C4-2B (cell line): Measurements from ENCODE around the gene CPNE7.

Experiments
- CTCF ChIP-seq: fragments of 450-650 bp; conservative IDR thresholded peaks from 2 replicates; pipeline ENCODE4 v1.5.1; 2017; ENCODE audit warnings: mild to moderate bottlenecking
- ZFX ChIP-seq: fragments of 450-650 bp; IDR thresholded peaks from 2 replicates; pipeline ENCODE4 v1.6.1; 2017

GRCh38 chr16:89643769-89644300, 68.3 kb downstream of the CPNE7 start:
- TF ChIP-seq CTCF (no peak), ZFX (no peak)
